IPS-20b (cell line): ENCODE measurements around the gene TEAD3.

Source experiments
- H3K27ac ChIP-seq: one replicate; pipeline ENCODE4 v1.5.1; 2013; ENCODE audit warnings: low read length
- H3K27me3 ChIP-seq: 2 replicates; pipeline ENCODE4 v1.6.1; 2013; ENCODE audit warnings: mild to moderate bottlenecking, low read length, inconsistent platforms; ENCODE audit not compliant: insufficient read depth
- H3K36me3 ChIP-seq: 2 replicates; pipeline ENCODE4 v1.6.1; 2013; ENCODE audit warnings: low read depth, mild to moderate bottlenecking, inconsistent platforms, low read length, moderate library complexity; ENCODE audit not compliant: insufficient read depth
- H3K4me1 ChIP-seq: 2 replicates; pipeline ENCODE4 v1.6.1; 2013; ENCODE audit warnings: mild to moderate bottlenecking, control low read depth, inconsistent platforms, low read length, moderate library complexity; ENCODE audit not compliant: insufficient read depth
- H3K4me3 ChIP-seq: 2 replicates; pipeline ENCODE4 v1.5.1; 2013; ENCODE audit warnings: mild to moderate bottlenecking, low read length, inconsistent platforms
- H3K9ac ChIP-seq: 2 replicates; pipeline ENCODE4 v1.6.1; 2013; ENCODE audit warnings: low read depth, mild to moderate bottlenecking, inconsistent platforms, low read length, moderate library complexity
- H3K9me3 ChIP-seq: 2 replicates; pipeline ENCODE4 v1.6.1; 2013; ENCODE audit warnings: mild to moderate bottlenecking, low read depth, low read length, inconsistent platforms; ENCODE audit not compliant: insufficient read depth

Gene TEAD3

GRCh38 chr6:35425284-35425683, 71.6 kb downstream of the TEAD3 start:
- H3K4me3 ChIP-seq: no peak overlapping the region
- H3K27me3 ChIP-seq: no peaks in the 10 kb centered on the region
- no peak overlapping the region for H3K27ac ChIP-seq
- H3K36me3 ChIP-seq: peaks cover 3% of the 10 kb centered on the region; the same call in 1 of the 2 replicates
- no peak overlapping the region for H3K9ac ChIP-seq
- peaks cover 19% of the 10 kb centered on the region; the same call in 1 of the 2 replicates for H3K9me3 ChIP-seq
- peaks cover 7% of the 10 kb centered on the region; the same call in 1 of the 2 replicates for H3K4me1 ChIP-seq
